Large intestine (tissue), 3 donors: Measurements from ENCODE around the gene DNAH10. TPM values are rescaled to one million over a fixed set of nuclear protein-coding genes. Genes with fewer than 3 reads are reported as not detected.

ENCODE experiments used
- DNase-seq, 2 donors: peaks; one replicate each; pipeline versions ENCODE4 v3.0.0 to v3.0.0-alpha.2; 2013
- H3K27ac ChIP-seq: one replicate; pipeline ENCODE4 v1.5.1; 2013; ENCODE audit warnings: low read length
- H3K27me3 ChIP-seq: 2 replicates; pipeline ENCODE4 v1.6.1; 2013; ENCODE audit warnings: low read length; ENCODE audit not compliant: control insufficient read depth, insufficient read depth
- H3K36me3 ChIP-seq: 2 replicates; pipeline ENCODE4 v1.6.1; 2013; ENCODE audit warnings: low read length; ENCODE audit not compliant: control insufficient read depth, insufficient read depth
- H3K4me1 ChIP-seq: one replicate; pipeline ENCODE4 v1.6.1; 2013; ENCODE audit warnings: low read length; ENCODE audit not compliant: control insufficient read depth, insufficient read depth
- H3K4me3 ChIP-seq: one replicate; pipeline ENCODE4 v1.5.1; 2013; ENCODE audit warnings: low read length
- H3K9me3 ChIP-seq: one replicate; pipeline ENCODE4 v1.6.1; 2013; ENCODE audit warnings: mild to moderate bottlenecking, low read depth, low read length, moderate library complexity; ENCODE audit not compliant: control insufficient read depth
- WGBS: methylation state at CpG from one replicate; pipeline ENCODE4 v1.1.5; 2013; ENCODE audit warnings: low lambda C conversion rate; ENCODE audit not compliant: insufficient coverage; 5-methylcytosine and 5-hydroxymethylcytosine counted together
- polyA plus RNA-seq: library from polyadenylated mRNA; unstranded; fragments of 120-200 nt; gene quantifications from one replicate; pipeline ENCODE4 v1.2.1, GENCODE V29; 2013

DNAH10 gene
- polyA plus RNA-seq, 1 donor, result 1.0 TPM

DNA sequence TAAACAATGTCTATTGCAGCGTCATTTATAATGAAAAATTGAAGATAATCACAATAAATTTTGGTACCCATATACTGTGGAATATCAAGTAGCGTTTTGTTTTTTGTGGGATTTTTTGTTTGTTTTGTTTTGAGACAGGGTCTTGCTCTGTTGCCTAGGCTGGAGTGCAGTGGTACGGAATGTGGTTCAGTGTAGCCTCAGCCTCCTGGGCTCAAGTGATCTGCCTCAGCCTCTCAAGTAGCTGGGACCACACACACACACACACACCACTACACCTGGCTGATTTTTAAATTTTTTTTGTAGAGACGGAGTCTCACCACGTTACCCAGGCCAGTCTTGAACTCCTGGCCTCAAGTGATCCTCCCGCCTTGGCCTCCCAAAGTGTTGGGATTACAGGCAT lies 217.5 kb downstream of the DNAH10 start:
- Histone ChIP-seq H3K36me3 (peaks cover 23% of the 10 kb centered on the region), H3K4me3 (no peak overlapping the region), H3K4me1 (peaks cover 10% of the 10 kb centered on the region), H3K9me3 (no peaks in the 10 kb centered on the region), H3K27me3 (no peaks in the 10 kb centered on the region), H3K27ac (no peak overlapping the region)
- 83% methylated on average over 1 of the region's 6 CpGs for WGBS
- no peak for DNase-seq

DNA sequence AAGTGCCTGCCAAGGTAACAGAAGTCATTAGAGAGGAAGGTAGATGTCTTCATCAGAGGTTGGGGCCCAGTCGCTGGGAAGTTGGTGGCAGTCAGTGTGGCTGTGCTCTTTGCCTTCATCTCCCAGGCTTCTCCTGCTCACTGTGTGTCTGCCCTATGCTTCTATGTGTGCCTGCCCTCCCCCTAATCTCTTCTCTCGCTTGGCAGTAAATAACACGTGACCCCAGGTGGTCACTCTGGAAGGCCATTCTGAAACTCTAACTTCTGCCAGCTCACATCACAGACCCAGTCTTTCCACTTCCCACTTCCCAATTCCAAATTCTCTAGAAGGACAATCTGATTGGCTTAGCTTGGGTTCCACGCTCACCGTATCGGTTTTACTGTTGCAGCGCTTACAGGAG lies 220.2 kb downstream of the DNAH10 start:
- no peaks in the 10 kb centered on the region for H3K9me3 ChIP-seq
- no peak overlapping the region for H3K27ac ChIP-seq
- H3K36me3 ChIP-seq, result peaks cover 15% of the 10 kb centered on the region
- no peak overlapping the region for H3K4me3 ChIP-seq
- peaks cover 24% of the 10 kb centered on the region for H3K4me1 ChIP-seq
- no CpG with 5 or more reads among the region's 7 CpGs for WGBS
- H3K27me3 ChIP-seq, result no peaks in the 10 kb centered on the region
- no peak for DNase-seq

DNA sequence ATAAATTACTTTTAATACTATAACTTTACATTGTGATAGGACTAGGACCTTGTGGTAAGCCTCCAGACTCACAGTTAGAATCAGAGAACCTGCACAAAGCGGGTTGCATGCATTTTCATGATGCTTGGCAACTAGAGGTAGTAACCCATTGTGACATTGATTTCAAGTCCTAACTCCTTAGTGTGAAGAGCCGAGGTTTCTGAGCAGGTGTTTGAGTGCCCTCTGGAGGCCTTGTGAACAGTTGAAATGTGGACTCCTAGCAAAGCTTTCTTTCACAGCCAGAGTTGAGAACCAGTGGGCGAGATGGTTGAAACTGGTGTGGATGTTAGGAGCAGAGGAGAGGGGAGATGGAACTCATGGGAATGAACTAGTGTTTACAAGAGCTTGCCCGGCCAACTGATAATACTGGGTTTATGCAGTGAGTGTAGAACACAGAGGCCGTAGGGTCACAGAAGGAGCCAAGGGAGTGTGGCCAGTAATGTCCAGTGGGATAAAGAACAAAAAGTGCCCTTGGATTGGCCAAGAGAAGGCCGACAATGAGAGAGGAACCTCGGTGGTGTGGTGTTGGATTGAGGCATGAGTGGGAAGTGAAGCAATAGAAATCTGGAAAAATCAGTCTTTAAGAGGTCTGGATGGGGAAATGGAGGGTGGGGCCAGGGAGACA lies 221.9 kb downstream of the DNAH10 start:
- no peaks in the 10 kb centered on the region for H3K27me3 ChIP-seq
- no peaks in the 10 kb centered on the region for H3K9me3 ChIP-seq
- peaks cover 34% of the 10 kb centered on the region for H3K4me1 ChIP-seq
- no peak overlapping the region for H3K4me3 ChIP-seq
- no peak overlapping the region for H3K27ac ChIP-seq
- WGBS, result 85% methylated on average over 3 of the region's 7 CpGs
- peaks cover 23% of the 10 kb centered on the region for H3K36me3 ChIP-seq
- DNase-seq, result peak; percentile 57 to 66

DNA sequence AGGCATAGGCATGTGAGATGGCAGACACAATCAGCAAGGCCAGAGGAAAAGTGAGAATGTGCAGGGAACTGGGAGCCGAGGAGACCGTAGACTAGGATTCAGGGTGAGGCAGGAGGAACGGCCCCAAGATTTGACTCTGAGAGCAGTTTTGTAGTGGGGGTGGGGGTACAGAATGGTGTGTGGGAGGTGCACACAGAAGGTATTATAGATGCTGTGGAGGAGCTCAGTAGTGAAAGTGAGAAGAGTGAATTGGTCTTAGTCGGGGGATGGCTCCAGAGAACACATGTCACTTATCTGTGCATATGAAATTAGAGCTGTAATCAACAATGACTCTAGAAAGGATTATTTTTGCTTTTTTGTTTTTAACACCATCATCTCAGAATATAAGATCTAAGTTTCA lies 222.8 kb downstream of the DNAH10 start:
- Histone ChIP-seq H3K4me3 (no peak overlapping the region), H3K36me3 (peaks cover 30% of the 10 kb centered on the region), H3K27me3 (no peaks in the 10 kb centered on the region), H3K9me3 (no peaks in the 10 kb centered on the region), H3K4me1 (peaks cover 44% of the 10 kb centered on the region), H3K27ac (no peak overlapping the region)
- no peak for DNase-seq
- WGBS, result no CpG with 5 or more reads among the region's 4 CpGs

Other genes with a start within 250 kb of the DNAH10 start
- gene RILPL1, start 228.6 kb upstream of the DNAH10 start, polyA plus RNA-seq, result 9.7 TPM
- gene TMED2, start 177.7 kb upstream of the DNAH10 start, polyA plus RNA-seq, result 233 TPM
- gene DDX55, start 160.2 kb upstream of the DNAH10 start, polyA plus RNA-seq, result 37.9 TPM
- 42.8 TPM for gene EIF2B1, start 128.6 kb upstream of the DNAH10 start, polyA plus RNA-seq
- 33.9 TPM for gene GTF2H3, start 128.5 kb upstream of the DNAH10 start, polyA plus RNA-seq
- 8.6 TPM for gene TCTN2, start 91.2 kb upstream of the DNAH10 start, polyA plus RNA-seq
- 18.5 TPM for gene ATP6V0A2, start 49.9 kb upstream of the DNAH10 start, polyA plus RNA-seq
- gene CCDC92, start 210.5 kb downstream of the DNAH10 start, polyA plus RNA-seq, result 36.2 TPM
- 138 TPM for gene ZNF664, start 210.9 kb downstream of the DNAH10 start, polyA plus RNA-seq